ENCODE data around the gene LRTM2.

LRTM2 gene

DNA sequence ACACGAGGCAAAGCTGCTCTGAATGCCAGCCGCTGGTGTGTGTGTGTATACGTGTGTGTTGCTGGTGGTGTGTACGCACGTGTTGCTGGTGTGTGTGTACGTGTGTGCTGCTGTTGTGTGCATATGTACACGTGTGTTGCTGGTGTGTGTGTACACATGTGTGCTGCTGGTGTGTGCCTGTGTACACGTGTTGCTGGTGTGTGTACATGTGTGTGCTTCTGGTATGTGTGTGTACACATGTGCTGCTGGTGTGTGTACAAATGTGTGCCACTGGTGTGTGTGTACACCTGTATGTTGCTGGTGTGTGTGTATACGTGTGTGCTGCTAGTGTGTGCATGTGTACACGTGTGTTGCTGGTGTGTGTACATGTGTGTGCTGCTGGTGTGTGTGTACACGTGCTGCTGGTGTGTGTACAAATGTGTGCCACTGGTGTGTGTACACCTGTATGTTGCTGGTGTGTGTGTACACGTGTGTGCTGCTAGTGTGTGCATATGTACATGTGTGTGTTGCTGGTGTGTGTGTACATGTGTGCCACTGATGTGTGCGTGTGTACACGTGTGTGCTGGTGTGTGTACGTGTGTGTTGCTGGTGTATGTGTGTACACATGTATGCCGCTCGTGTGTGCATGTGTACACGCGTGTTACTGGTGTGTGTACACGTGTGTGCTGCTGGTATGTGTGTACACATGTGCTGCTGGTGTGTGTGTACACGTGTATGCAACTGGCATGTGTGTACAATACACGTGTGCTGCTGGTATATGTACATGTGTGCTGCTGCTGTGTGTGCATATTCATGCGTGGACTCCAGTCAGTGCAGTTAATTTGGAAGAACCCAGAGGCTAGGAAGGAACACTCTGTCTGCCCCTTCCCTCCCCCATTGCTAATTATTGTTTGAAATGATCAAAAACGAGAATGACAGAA lies 50.9 kb downstream of the LRTM2 start:
- DNase-seq: no peak

DNA sequence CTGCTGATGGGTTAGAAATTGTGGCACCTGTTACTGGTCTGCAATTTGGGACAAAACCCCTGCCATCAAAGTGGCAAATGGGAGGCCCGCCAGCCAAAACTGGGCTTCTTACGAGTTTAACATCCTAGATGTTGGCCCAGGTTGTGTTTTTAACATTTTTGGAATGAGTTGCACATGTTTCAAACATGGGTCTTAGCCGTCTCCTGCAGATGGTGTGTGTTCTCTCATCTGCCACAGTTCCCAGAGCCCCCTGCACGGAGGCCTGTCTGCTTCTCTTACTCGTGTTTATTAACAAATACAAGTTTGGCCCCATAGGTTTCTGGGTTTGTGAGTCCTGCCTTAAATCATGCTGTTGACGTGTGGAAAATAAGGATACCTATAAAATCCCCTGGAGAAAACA lies 51.6 kb downstream of the LRTM2 start:
- no peak for DNase-seq

DNA sequence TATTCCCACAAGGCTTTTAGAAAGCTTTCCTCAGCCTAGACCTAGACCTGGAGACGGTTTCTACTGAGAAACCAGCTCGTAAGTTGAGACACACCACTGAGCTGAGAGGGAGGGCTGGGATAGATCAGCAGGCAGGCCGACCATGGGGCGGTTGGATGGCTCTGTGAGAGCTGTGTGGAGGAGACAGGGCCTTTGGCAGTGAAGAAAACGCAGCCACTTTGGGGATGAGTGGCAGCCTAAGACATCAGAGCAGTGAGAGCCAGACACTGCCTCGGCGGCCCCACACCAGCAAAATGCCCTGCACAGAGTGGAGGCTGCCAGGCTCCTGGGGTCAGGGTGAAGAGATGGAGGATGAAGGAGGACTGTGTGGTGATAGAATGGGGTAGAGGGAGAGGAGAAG lies 52.1 kb downstream of the LRTM2 start:
- no peak for DNase-seq

DNA sequence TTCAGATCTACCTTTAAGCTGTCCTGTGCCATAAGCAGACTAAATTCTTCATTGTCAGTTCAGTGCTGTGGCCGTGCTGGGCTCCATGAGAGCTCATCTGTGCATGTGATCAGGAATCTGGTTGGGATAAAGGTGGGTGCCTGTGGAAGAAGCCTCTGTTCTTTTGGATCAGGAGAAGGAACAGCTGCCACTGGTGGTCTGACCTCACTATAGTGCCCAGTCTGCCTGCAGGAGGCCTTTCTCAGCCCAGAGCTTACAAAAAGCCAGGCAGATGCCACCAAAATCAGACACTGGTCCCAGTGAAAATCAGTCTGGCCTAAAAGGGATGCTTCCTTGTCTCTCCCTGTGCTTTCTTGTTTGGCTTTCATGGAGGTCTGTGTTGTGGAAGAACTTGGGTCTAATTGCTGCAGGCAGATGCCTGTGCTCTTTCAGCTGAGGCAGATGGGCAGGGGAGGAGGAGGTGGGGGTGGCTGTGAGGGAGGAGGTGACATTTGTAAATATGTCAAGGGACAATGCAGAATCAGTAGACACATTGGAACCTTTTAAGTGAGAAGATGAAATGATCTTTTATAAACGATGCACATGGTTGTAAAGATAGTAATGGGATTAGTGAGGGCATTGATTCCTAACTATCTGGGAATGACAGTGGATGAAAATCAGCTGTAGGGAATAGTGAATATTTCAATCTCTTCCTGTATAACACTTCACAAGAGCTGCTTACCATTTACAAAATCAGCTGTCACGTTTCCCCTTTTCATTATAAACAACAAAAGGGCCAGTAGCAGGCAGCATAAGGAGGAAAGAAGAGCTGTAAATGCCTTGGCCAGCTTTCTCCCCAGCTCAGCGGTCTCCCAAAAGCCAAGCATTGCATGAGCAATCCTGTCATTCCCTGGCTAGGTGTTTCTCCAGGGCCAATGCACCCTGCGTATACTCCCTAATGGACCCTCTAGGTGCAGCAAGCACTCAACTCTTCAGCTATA lies 53.5 kb downstream of the LRTM2 start:
- DNase-seq: no peak

DNA sequence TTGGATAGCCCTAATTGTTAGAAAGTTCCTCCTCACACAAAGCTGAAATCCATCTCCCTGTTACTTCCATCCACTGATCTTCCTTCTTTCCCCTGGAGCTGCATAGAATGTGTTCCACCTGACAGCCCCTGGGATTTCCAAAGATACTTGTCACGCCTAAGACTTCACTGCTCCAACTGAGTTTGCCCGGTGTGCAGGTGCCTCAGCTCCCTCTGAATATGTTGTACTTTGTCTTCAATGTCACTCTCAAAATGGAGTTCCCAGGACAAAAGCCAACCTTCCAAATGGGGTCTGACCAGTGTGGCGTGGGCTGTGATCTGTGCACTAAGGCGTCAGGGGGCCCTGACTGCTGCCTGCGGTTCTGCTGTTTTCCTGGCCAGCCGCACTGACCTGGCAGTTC lies 55.2 kb downstream of the LRTM2 start:
- no peak for DNase-seq

DNA sequence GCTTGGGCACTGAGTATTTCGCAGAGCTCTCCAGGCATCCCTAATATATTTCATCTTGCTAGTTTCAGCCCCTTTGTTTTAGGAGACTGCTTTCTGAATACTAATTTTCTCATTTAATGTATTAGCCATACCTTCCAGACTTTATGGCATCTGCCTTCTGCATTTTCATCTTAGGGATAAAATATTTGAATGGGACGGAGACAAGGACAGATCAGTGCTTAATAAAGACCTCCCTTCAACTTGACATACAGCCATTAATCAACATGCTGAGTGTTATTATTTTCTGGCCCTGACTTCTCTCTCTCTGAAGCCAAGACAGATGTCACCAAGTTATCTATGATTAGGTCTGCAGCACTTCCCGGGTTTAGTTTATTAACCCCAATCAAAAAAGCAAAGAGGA lies 55.7 kb downstream of the LRTM2 start:
- no peak for DNase-seq

DNA sequence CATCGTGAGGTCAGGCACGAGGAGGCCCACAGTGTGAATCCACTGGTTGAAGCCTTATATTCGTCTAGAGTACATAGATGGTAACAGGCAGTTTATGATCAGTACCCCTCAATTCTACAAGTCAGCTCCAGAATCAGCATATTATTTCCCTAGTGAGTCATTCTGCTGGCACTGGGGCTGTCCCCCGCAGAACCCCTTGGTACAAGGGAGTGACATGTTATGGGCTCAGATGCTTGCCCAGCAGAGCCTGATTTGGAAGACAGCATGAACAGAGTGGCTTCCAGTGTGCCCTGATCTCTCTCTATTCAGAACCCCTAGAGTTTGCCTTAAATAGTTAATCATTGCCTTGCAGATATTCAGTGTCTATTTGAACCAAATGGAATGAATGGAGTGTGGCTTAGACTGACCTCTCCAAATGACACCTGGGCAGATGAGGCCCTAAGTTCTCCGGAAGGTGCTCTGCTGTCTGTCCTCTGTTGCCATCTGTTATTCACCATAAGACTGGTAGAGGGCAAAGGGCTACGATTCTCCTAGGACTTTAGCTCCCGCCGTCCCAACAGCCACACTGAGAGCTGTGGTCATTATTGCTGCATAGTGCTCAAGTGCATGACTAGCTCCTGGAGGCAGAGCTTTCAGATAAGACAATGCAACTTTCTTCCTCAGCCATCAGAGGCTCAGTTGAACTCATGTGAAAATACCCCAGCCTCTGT lies 57.0 kb downstream of the LRTM2 start:
- no peak for DNase-seq

DNA sequence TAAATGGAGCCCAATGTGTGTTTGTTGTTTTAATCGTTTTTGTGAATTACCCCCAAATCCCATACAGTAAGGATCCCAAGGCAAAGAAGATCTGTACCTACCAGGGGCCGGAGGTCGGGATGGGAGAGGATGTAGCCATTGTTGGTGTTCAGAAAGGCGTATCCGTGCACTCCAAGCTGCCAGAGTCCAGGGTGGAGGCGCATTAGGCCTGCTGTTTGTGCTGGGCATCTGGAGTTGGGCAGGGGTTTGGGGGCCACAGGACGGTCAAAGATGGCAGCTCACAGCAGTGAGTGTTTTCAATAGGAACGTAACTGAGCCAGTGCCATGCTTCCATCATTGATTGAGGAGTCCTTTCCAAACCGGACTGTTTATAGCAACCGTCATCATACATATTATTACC lies 57.8 kb downstream of the LRTM2 start:
- DNase-seq: no peak

DNA sequence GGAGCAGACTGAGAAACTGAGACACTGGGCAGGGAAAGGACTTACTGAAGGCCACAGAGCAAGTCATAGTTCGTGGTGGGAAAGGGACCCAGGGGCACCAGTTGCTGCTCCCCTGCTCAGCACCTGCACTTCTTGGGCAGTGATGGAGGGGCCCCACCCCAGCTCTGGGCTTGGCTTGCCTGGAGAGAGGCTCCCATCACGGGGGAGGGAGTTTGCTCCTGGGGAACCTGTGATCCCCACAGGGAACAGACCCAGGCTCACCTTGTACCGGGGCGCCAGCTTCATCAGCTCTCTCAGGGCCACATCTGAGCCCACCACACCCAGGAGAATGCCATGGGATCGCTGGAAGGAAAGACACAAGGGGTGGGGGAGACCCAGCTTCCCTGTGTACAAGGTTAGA lies 58.3 kb downstream of the LRTM2 start:
- no peak for DNase-seq

DNA sequence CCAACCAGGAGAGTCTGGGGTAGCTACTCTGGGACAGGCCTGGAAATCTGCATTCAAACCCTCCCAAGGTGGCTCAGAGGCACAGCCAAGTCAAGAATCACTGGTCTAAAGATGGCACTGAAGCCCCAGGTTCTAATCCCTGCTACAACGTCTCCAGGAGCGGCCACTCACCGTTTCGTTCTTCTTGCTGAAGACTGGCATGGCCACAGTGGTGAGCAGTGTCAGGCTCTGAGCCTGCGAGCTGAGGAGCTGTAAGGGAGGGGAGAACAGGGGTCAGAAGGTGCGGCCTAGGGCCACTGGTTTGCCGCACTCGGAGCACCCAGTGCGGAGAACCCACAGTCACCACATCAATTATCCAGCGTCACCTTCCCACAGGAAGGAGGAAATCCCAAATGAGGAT lies 59.3 kb downstream of the LRTM2 start:
- no peak for DNase-seq

DNA sequence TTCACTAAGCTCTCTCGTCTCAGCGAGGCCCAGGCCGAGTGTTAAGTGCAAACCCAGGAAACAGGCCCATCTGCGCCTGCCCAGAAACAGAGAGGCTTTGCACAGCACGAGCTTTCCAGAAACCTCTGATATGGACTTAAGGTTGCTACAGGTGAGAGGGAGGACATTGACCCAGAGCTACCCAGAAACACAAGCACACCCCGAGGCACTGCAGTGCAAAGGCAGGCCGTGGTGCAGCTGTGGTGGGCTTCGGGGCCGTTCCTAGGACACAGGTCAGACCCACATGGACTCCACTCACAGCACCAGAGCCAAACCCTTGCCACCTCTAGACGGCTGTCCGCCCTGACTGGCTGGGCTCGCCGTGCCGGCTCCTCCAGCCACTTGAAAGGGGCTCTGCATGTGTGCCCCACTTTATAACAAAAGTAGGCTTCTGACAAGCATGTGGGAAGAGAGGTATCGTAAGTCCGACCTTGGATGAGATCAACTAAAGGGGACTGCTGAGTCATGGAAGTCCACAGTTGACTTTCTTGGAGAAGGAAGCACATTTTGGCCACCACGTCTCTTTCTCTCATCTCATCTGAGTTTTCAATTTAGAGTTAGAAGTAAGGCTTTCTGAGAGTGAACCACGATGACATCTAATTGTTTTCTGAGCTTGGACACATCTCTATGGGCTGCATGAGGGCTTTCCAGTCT lies 59.9 kb downstream of the LRTM2 start:
- no peak for DNase-seq

DNA sequence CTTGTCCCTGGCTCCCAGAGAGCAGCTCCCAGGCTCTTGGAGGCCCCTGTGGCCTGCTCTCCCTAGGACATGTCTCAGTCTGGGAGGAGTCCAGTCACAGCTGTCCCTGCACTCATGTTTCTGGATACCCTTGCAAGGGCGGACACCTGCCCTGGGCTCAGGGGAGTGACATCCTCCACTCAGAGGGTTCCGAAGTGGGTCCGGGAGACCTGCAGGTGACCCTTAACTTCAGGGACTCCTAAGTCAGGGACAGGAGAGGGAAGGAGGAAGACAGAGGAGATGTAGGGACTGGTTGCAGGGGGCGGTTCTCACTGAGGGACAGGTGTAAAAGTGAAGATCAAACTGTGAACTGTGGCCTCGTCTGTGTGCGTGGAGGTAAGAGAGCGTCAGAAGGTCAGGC lies 60.5 kb downstream of the LRTM2 start:
- DNase-seq: no peak

DNA sequence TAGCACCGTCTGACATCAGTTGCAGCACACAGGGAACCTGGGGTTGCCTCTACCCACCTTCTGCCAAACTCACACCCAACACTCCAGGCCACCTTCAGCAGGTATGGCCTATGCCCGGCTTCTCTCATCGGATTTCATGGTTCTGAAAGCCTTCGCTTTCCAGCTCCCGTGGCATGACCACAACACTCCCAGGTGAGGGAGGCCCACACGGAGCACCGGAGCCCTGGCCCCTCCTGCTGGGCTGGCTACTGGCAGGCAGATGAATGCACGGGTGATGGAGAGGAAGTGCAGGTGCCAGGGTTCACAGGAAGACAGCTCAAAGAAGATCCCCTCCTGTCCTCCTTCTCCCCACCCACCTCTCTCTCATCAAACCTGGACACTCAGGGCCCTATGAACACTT lies 60.9 kb downstream of the LRTM2 start:
- no peak for DNase-seq

DNA sequence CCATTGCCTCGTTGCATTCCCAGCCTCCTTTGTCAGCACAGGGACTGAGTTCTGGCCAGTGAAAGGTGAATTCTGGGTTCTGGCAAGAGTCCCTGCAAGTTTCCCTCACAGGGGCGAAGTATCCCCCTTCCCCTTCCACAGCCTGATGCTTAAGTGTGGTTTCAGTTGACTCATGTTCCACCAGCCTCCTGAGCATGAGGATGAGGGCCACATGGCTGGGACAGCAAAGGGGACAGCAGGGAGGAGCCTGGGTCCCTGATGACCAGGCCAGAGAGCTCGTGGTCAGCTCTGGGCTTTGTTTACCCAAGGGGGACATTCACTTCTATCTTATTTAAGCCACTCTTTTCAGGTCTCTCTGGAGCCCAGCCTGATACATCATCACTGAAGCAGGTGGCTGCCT lies 61.6 kb downstream of the LRTM2 start:
- DNase-seq: no peak

DNA sequence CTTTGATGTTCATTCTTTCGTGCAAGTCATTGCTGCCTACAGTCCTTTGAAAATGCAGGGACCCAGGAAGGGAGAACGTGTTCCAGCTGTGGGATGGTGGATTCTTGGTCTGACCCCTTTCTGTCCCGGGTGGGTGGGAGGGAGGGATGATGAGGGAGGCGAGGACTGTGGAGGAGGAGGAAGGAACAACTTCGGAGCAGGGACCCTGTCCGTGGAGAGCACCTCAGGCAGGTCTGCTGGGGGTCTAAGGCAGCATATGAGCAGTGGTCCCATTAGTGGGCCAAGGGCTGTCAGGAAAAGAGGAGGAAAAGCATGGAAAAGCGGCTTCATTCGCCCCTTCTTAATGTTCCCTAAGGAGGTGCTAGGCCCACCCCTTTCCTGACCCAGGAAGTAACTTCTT lies 62.0 kb downstream of the LRTM2 start:
- DNase-seq: no peak

DNA sequence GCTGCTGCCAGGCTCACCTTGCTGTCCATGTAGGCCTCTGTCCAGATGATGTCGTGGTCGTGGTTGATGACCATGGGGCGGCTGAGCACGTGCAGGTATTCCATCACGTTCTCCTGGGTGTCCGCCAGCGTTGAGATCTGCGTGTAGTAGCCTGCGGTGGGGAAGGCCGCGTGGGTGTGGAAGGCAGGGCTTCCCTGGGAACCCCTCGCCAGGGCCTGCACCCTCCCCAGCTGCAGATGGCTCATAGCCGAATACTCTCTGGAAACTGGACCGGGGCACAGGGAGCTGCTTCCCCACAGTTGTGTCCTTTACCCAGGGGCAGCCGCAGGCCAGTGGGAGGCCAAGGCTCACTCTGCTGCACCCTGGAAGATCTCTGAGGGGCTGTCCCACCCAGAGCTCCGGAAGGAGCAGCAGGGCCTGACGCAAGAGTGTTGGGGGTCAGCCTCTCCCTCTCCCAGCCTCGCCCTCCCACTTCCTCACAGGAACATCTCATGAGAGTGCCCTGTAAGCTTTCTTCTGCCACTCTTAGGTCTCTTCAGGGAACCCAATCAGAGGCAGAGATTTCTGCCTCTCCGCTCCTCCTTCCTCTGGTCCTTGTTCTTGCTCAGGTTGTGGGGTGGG lies 62.6 kb downstream of the LRTM2 start:
- no peak for DNase-seq

DNA sequence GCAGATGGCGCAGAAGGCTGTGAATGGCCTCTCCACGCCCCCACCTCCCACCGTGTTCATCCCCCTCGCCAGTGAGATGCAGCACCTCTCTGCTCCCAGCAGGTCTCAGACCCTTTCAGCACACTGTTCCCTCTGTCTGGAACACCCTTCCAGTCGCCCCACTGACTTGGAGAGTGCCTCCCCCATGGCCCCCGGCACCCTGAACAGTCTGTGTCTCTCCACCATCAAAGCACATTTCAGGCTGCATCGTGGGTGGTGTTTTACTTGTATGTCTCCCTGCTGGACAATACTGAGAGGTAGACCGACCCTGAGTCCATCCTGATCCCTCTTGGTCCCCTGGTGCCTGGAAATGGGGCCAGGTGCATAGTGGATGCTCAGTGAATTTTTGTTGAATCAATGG lies 63.1 kb downstream of the LRTM2 start:
- DNase-seq: no peak

DNA sequence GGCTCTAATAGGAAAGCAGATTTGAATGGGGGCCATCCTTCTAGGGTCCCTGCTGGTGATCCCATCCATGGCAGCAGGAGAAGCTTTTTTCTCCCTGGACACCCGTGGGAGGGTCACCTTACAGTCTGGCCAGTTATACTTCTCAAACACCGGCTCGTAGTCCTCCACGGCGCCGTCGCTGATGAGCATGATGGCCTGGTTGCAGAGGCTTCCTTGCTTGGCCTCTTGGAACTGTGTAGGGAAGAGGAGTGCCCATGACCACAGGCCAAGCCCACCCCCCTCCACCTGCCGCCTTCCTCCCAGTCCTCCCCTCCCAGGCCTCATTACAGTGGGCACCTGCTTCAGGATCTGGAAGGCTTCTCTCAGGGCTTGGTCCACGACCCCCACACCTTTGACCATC lies 64.3 kb downstream of the LRTM2 start:
- no peak for DNase-seq

DNA sequence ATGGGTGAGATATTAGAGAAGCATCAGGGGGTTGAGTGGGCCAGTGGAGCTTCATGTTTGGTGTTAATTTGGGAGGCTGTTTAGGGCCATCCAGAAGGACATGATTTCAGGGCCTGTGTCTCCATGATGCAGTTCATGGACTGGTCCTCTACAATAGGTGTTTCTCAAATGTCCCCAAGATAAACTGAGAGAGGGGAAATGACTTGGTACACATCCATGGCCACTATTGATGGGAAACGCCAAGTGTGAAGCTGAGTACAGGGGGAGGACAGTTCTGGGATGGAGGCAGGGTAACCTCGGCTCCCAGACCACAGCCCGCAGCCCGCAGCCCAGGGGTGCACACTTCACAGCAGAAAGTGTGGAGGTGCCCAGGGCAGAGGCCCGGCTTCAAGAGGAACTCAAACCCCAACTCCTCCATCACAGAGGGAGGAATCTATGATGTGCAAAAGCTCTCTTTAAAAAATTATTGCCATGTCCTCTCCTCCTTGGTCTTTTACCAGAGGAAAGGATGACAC lies 64.8 kb downstream of the LRTM2 start:
- DNase-seq: no peak

DNA sequence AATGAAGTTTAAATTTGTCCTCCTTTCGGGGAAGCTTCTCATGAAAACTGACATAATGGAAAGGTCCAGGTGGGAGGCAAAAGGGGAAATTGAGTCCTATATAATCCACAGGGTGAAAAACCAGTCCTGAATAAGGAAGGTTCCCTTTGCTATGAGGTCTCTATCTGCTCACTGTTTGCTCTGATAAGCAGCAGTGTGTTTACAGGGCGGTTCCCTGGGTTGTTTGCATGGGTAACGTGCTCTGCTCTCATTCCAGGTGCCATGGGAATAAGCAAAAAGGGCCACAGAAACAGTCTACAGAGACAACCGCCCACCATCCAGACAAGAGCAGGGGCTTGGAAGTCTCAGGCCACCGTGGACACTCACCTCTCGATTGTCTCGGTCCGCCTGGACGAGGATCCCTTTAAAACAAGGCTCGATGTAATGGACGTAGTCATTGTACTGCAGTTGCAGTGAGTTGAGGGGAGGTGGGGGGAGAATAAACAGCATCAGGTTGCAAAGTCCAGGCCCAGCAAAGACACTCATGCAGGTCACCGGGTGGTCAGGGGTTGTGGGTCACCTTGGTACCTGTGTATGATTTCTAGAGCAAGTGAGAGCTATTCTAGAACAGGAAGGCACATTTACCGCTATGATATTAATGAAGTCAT lies 65.4 kb downstream of the LRTM2 start:
- DNase-seq: no peak

All from NCI-H774 (cell line).